ENCODE measurements around the gene UCK1.
A peak's percentile ranks its signal among the peaks of the same experiment; 100 is the strongest.
"Not testable (repeated sequence)": the region's sequence is repeated elsewhere in the genome, so short reads cannot be mapped to it uniquely, and the experiment has no call there.

UCK1 gene

GRCh38 chr9:131554087-131554842 is 23.2 kb upstream of the UCK1 start:
- DNase-seq (ENCODE audit: low spot score) = no peak

- no peak for DNase-seq (ENCODE audit: low spot score)
These were observed 21.0 kb upstream of the UCK1 start for GRCh38 chr9:131552030-131552429.

- DNase-seq (ENCODE audit: low spot score) = not testable (repeated sequence)
These were observed 19.4 kb upstream of the UCK1 start for GRCh38 chr9:131550465-131550864.

DNA sequence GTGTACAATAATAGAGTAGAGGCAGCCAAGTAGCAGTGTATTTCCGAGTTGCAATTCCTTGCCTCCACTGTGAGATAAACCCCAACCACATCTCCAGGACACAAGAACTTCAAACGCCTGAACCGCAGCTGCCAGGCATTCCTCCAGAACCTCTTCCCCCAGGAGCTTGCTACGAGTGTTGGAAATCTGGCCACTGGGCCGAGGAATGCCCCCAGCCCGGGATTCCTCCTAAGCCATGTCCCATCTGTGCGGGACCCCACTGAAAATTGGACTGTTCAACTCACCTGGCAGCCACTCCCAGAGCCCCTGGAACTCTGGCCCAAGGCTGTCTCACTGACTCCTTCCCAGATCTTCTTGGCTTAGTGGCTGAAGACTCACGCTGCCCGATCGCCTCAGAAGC is 18.1 kb upstream of the UCK1 start:
- DNase-seq (ENCODE audit: low spot score) = not testable (repeated sequence)

DNA sequence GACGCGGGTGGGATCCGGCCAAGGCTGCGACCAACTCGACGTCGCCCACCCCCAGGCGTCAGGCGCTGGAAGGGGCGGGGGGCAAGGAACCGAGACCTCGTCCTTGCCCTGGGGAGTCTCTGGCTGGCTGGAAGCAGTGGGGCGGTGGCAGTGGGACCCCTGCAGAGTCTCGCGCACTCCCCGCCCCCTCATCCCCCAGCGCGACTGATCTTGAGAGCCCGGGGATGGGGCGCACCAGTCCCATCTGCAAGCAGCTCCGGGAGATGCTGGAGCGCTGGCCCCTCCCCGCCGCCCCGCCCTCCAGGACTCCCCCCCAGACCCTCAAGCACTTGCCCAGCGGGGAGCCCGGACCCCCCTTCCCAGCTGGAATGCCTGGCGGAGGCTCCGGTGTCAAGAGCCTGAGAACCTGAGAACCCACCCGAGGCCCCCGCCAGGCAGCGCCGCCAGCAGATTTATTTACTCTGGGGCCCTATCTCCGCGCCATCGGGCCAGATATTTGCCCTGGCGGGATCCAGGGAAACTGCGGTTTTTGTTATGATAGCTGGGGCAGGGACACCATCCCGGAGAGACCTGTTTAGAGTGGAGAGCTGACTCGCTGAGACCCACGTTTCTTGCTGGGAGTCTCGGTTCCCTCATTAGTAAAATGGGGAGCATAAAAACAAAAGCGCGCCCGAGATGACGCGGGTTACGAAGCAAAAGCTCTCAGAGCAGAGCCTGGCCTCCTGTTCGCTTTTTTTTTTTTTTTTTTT is 15.4 kb upstream of the UCK1 start:
- DNase-seq (ENCODE audit: low spot score) = no peak

DNA sequence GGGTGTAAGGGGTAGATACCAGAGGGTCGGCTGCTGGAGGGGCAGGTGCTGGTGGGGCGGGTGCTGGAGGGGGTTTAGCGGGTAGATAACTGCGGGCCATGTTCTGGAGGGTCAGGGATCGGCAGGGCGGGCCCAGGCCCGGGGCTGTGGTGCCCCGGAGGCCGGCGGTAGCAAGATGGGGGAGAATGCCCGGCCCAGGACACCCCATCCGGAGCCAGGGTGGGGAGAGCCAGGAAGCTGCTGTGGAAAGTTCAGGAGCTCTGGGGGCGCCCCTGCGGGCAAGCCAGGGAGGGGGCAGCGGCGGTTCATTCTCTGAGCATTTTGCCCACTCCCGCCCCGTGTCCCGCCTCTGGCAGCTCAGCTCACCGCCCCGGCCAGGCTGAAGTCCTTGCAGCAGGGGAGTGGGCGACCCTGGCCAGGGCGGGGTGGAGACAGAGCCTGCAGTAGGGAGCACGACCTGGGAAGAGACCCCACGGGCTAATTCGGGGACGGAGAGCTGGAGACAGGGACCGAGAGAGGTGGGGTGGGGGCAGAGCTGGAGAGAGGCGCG is 14.8 kb upstream of the UCK1 start:
- DNase-seq (ENCODE audit: low spot score) = no peak

DNA sequence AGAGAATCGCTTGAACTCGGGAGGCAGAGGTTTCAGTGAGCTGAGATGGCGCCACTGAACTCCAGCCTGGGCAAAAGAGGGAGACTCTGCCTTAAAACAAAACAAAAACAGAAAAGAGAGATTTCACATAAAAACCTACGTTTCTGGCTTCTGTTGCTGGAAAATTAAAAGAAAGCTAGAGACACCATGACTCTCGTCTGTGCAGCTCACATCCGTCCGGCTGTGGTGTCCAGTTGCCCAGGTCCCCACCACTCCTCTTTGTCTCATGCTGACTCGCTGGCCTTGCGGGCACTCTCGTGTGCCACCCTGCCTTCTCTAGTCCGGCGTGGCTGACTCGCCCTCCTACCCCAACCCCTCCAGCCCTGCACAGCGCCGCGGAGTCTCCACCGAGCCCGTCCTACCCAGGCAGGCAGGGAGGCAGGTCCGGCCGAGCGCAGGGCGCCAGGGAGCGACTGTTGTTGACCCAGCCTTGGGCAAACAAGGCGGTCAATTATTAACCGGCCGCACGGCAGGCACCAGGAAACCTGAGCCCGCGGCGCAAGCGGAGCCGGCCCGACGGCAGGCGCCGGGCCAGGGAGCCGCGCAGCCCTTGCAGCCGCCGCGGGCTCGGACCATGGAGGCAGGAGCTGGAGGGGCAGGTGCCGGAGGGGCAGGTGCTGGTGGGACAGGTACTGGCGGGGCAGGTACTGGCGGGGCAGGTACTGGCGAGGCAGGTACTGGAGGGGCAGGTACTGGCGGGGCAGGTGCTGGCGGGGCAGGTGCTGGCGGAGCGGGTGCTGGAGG is 14.1 kb upstream of the UCK1 start, which contains the start of gene PRRT1B:
Gene PRRT1B (plus strand): TSS at position 521 of the 783 bp plus-strand sequence. CDS start 93 bp downstream, at position 614.
- DNase-seq (ENCODE audit: low spot score) = peak; percentile 88

DNA sequence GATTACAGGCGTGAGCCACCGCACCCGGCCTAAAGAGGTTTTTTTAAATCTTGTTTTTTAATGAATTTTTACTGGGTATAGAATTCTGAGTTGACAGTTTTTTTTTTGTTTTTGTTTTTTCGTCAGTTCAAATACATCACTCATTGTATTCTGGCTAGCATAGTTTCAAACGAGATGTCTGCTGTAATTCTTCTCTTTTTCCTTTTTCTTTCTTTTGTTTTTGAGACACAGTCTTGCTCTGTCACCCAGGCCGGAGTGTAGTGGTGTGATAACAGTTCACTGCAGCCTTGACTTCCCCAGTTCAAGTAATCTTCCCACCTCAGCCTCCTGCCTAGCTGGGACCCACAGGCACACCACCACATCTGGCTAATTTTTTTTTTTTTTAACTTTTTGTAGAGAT is 12.1 kb upstream of the UCK1 start:
- no peak for DNase-seq (ENCODE audit: low spot score)

DNA sequence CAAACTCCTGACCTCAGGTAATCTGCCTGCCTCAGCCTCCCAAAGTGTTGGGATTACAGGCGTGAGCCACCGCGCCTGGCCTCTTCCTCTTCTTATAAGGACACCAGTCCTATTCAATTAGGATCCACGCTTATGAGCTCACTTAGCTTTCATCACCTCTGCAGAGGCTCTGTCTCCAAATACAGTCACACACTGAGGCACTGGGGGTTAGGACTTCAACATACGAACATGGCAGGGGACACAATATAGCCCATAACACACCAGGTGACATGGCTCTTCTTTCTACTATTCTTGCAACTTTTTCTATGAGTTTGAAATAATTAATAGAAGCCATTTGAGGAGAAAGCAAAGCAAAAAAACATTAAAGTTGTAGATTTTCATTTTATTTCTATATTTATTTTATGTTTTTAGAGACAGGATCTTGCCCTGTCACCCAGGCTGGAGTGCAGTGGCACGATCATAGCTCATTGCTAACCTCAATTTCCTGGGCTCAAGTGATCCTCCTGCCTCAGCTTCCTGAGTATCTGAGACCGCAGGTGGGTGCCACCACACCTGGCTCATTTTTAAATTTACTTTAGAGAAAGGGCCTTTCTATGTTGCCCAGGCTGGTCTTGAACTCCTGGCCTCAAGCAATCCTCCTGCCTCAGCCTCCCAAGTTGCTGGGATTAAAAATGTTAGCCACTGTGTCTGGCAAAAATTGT is 8.3 kb upstream of the UCK1 start:
- DNase-seq (ENCODE audit: low spot score) = no peak

DNA sequence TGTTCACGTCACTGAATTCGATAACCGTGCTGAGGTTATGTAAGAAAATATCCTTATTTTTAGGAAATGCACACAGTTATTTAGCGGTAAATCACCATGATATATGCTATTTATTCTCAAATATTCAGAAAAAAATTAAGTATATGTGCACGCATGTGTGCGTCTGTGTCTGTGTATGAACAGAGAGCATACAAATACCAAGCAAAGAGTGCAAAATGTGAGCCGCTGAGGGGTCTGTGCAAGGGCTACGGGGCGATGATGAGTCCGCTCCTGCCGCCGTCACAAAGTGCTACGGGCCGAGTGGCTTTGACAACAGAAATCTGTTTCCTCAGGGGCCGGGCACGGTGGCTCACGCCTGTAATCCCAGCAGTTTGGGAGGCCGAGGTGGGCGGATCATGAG is 6.9 kb upstream of the UCK1 start:
- DNase-seq (ENCODE audit: low spot score) = no peak

DNA sequence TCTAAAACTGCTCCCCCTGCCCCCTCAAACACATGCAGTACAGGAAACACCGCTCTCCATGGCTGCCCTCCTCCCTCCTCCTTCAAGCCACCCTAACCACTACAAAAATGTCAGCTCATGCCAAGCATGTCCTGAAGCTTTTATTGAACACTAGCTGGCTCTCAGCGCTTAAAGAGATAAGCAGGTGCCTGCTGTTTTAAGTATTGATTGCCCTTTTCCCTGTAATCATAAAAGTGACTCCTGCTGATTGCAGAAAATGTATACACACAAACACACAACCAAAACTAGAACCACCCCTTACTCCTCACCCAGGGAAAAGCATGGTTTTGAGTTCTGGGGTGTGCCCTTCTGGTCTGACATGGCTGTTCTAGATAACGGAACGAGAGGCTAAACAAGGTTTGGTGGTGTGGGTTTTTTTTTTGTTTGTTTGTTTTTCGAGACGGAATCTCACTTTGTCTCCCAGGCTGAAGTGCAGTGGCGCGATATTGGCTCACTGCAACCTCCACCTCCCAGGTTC is 3.7 kb upstream of the UCK1 start:
- DNase-seq (ENCODE audit: low spot score) = no peak

GRCh38 chr9:131530546-131530919 is 530 bp downstream of the UCK1 start:
- DNase-seq (ENCODE audit: low spot score) = peak; percentile 74

DNA sequence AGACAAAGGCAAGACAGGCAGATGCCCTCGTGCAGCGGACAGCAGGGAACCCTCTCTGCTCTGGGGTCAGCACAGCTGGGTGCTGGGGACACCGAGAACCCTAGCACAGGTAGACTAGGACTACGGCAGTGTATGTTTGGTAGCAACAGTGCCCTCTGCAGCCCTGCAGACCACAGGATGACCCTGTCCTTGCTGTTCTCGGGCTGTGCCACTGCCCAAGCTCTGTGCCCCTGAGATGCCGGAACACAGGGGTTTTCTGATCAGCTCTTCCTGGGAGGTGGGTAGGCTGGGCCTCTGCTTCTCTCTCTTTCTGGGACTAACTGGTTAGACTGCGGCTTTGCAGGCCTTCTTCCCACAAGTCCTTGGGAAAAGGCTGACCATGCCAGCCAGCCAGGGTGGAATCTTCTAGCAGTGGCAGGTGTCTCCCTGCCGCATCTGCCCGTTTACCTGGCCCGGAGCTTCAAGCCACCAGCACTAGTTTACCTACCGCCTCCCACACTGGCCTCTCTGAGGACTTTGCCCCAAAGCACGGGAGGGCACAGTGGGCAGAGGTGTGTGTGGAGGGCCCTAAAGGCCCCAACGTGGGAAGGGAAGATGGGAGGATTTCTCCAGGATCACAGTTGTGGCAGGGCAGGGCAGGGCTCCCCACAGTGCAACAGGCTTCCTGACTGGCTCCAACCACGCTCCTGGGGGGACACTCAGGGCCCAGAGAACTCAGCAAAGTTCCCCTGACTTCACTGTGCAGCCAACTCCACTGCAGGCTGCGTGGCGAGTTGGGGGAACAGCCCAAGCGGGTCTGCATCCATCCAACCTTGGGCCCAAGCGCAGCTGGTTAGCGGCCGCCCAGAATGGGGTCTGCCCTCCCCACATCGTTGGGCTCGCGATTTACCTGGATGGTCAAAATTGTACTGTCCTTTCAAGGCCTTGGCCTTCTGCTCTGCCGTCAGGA is 1.2 kb downstream of the UCK1 start:
- DNase-seq (ENCODE audit: low spot score) = no peak

DNA sequence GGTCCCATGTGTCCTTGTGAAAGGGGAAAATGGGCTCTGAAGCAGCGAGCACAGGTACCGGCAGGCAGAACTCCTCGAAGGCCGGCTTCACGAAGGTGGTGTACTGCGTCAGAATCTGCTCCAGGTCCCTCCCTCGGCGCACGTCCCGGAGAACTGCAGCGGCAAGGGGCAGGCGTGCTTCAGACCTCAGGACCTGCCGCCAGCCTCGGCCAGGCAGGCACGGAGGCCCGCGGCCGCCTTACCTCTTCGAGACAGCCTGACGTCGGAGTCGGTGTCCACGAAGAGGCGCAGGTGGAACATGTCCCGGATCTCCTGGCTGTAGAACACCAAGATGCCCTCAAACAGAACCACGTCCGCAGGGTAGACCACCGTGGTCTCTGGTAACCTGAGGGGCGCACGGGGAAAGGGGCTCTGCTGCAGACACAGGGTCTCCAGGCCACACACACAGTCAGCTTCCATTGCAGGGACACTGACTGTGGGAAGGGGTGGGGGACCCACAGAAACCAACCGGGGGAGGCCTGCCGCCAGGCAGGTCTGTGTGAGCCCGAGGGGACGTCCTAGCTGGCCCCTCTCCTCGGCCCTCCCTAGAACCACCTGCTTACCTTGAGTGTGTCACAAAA is 2.1 kb downstream of the UCK1 start:
- no peak for DNase-seq (ENCODE audit: low spot score)

DNA sequence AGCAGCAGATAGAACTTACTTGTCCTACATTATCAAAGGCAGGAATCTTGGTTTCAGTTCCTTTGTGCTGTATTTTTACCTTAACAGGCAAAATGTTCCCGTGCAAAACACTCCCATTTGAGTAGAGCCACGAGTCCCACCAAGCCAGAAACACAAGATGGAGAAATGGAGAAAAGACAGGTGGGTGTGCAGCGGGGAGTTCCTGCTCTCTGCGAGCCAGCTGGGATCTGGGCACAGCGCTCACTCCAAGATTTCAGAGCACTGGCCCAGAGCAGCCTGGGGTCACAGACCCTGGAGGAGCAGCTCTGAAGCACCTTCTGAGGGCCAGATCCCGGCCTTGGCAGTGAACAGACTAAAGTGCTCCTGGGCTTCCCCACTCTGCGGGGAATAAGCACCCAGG is 2.9 kb downstream of the UCK1 start:
- no peak for DNase-seq (ENCODE audit: low spot score)

GRCh38 chr9:131525643-131526565 is 5.2 kb downstream of the UCK1 start:
- DNase-seq (ENCODE audit: low spot score) = no peak

- no peak for DNase-seq (ENCODE audit: low spot score)
These were observed 6.3 kb downstream of the UCK1 start for GRCh38 chr9:131524665-131525315.
